Stimulated activated CD8-positive, alpha-beta memory T cell treated with anti-CD3 and anti-CD28 coated beads, Interleukin-15, amount 100 ng/mL, for 4 hours (primary cell): ENCODE measurements around the gene SYDE2.
"Not testable (repeated sequence)": the region's sequence is repeated elsewhere in the genome, so short reads cannot be mapped to it uniquely, and the experiment has no call there.

Source experiments
- DNase-seq, 2 donors: peaks; one replicate each; pipeline ENCODE4 v3.0.0-alpha.2; 2020; ENCODE audit warnings: low read depth in 2 of 2

Gene SYDE2

GRCh38 chr1:85219853-85220610, 19.2 kb upstream of the SYDE2 start:
- no peak for DNase-seq

- no peak for DNase-seq
Measured at GRCh38 chr1:85216697-85217096, 15.9 kb upstream of the SYDE2 start.

- DNase-seq, result no peak
Measured at GRCh38 chr1:85214654-85215053, 13.8 kb upstream of the SYDE2 start.

GRCh38 chr1:85208488-85208887, 7.7 kb upstream of the SYDE2 start:
- DNase-seq, result no peak

DNA sequence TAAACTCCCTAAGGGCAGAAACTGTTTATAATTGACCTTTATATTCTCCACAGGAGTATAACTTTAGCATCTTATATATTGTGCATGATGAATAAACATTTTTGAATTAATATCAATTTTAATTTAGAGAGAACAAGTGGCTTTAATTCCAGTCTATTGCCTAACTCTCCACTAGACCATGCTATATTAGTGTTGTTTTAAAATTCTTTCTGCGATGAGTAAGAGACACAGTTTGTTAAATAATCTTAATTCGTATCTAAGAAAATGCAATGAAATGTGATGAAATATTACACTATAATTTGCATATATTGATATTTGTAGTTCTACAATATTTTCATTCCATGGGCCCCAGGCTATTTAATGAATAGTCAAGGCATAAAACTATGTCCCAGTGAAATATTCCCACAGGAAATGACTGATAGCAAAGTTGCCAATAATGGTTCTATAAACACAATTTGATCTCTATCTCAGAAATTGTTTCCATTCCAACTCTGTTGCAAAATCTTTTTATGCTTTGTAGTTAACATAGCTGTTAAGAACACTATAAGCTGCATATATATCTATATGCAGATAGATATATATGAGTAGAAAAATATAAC, 2.9 kb upstream of the SYDE2 start:
- DNase-seq, result no peak

GRCh38 chr1:85202864-85203255, 2.0 kb upstream of the SYDE2 start:
- DNase-seq, result no peak

- no peak for DNase-seq
Measured at GRCh38 chr1:85202092-85202863, 1.5 kb upstream of the SYDE2 start.

GRCh38 chr1:85201340-85202091, 700 bp upstream of the SYDE2 start:
- peak; percentile 43 to 48 for DNase-seq

DNA sequence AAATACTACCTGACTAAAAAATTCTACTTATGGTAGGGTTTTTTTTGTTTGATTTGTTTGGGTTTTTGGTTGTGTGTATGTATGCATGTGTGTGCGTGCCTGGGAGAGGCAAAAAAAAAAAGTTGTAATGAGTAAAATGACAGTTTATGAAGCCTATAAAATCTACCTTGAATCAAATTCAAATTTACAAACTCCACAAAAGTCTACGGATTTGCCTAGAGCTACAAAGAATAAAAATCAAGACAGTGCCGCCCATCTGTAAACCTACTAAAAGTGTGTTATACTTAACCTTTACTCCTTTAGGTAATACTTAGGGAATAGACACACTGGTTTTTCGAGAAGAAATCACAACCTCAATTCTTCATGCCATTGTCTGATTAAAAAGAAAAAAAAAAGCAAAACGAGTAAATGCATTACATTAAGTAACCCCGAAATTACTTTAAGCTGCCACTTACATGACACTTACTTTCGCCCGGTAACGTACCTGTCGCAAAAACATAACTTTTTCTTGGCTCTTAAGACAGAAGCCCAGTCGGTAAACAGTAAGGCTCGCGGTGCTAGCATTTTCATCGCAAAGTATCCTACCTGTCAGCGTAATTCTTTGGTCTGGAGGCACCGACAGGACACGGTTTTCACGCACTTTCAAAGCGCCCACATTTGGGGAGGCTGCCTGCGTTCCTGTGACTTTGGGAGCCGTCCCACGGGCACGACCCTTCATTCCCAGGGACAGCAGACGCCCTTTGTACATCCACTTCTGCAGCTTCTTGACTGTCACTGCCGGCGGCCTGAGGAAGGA, 951 bp downstream of the SYDE2 start:
- no peak for DNase-seq

GRCh38 chr1:85198864-85199263, 2.0 kb downstream of the SYDE2 start:
- no peak for DNase-seq

GRCh38 chr1:85196358-85196757, 4.5 kb downstream of the SYDE2 start:
- no peak for DNase-seq

DNA sequence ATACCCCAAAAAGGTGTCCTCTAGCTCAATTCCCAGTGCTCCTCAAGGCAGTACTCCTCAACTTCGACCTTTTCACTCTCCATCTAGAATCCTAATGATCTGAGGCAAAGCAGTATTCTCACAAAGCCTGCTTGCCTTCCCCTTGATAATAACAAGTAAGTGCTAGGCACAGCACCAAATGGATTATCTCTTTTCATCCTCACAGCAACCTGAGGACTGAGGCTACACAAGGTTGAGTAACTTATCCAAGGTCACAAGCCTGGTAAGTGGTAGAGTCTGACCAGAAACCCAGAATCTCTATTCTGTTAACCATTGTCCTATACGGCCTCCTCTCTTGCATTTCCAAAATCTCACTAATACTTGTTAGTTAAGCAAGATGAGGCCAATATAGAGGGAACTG, 5.1 kb downstream of the SYDE2 start:
- DNase-seq, result no peak

GRCh38 chr1:85192129-85192528, 8.7 kb downstream of the SYDE2 start:
- not testable (repeated sequence) for DNase-seq

- no peak for DNase-seq
Measured at GRCh38 chr1:85189120-85189519, 11.7 kb downstream of the SYDE2 start.

GRCh38 chr1:85188530-85188929, 12.3 kb downstream of the SYDE2 start:
- no peak for DNase-seq

DNA sequence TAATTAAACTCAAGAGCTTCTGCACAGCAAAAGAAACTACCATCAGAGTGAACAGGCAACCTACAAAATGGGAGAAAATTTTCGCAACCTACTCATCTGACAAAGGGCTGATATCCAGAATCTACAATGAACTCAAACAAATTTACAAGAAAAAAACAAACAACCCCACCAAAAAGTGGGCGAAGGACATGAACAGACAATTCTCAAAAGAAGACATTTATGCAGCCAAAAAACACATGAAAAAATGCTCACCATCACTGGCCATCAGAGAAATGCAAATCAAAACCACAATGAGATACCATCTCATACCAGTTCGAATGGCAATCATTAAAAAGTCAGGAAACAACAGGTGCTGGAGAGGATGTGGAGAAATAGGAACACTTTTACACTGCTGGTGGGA, 13.8 kb downstream of the SYDE2 start:
- DNase-seq, result not testable (repeated sequence)

DNA sequence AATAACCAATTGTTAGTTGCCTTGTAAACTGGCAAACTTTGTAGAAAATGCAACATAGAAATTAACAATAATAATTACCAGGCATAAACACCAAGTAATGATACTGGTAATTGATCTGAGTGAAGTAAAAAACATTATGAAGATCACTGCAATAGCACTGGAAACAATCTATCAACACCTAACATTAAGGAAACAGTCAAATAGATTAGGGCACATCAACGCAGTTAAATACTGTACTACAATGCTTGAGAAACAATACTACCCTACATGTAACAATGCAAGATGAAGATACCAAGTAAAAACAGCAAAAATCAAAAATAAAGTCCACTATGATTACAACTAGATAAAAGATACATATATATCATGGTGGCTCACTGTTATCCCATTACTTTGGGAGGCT, 16.6 kb downstream of the SYDE2 start:
- no peak for DNase-seq

DNA sequence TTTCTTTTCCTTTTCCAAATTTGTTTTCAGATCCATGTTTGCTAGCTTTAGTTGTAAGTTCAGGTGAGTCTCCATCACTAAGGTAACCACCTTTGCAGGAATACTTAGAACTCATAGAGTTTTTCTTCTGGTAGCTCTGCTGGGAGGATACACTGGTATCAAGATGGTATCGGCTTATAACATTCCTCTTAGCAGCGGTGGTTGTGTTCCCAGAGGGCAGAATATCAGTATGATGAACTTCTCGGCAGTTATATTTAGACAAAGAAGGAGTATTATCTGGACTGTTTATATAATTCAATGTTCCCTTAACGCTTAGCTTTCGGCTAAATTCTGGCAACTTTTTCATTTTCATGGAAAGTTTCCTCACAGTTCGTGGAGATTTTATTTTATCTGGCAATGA, 18.1 kb downstream of the SYDE2 start:
- no peak for DNase-seq

DNA sequence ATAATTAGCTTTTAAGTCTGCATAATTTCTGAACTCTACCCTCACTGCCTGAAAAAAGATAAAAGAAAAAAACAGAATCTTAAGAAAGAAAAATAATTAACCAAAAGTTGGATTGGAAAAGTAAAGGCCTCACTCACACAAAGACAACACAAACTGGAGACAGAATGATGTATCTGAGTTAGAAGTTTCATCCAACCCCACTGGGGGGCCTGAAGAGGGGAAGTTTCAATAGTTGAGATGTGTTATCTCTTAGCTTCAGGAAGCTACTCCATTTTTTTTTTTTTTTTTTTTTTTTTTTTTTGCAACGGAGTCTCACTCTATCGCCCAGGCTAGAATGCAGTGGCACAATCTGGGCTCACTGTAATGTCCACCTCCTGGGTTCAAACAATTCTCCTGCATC, 19.9 kb downstream of the SYDE2 start:
- DNase-seq, result no peak

GRCh38 chr1:85179522-85179921, 21.3 kb downstream of the SYDE2 start:
- no peak for DNase-seq

DNA sequence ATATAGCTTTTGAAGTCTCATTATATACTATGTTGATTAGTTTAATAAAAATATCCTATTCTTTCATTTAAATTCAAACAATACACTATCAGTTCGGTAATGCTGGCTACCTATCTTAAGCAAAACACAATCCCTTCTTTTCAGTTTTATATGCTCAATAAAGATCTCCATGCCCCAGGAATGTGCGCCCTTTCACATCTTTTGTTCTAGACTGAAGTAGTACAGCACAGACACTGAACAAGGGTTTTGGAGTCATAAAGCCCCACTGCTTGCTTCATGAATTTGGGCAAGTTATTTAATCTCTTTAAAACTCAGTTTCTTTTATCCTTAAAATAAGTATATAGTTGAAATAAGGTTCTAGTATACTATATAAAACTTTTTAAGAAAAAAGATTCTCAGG, 22.4 kb downstream of the SYDE2 start:
- no peak for DNase-seq
